Fibroblast of skin of right biceps (primary cell): ENCODE data around the gene CXCR4.

Experiments
- DNase-seq: peaks from one replicate; pipeline ENCODE4 v3.0.0-alpha.2; 2013

Gene CXCR4

GRCh38 chr2:136131484-136131960 is 13.6 kb upstream of the CXCR4 start:
- no peak for DNase-seq

GRCh38 chr2:136130511-136130910 is 12.6 kb upstream of the CXCR4 start:
- DNase-seq, result no peak

DNA sequence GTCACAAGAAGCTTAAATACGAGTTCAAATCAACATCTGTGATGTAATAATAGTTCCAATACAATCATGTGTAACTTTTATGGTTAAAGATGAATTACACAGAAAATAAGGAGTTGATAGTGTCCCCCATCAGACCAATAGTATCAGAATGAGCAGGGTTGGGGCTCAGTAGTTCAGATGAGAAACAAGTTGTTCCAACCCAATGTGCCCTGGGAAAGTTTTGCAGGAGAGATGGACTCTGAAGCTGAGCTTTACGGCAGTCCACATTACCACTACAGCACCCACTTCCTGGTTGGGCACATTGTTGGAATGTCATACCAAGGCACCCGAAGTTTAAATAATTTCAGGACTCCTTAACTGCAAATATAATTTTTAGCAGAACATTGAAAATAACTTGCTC is 12.1 kb upstream of the CXCR4 start:
- no peak for DNase-seq

DNA sequence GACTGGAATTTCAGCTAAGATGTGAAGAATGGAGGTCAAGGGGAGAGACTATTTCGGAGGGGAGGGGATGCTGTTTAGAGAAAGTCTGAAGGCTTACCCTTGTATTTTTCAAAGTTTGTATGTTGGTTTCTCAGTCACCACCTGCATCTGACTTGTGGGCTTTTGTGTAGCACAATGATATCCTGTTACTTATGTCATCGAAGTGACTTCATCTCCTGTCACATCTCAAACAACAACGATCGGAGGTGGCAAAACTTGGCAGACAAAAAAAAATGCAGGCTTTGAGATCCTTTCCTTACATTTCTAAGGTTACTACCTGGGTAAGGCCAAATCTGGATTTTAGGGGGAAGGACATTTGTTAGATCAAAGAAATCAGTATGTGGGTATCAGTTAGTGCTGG is 11.7 kb upstream of the CXCR4 start:
- no peak for DNase-seq

DNA sequence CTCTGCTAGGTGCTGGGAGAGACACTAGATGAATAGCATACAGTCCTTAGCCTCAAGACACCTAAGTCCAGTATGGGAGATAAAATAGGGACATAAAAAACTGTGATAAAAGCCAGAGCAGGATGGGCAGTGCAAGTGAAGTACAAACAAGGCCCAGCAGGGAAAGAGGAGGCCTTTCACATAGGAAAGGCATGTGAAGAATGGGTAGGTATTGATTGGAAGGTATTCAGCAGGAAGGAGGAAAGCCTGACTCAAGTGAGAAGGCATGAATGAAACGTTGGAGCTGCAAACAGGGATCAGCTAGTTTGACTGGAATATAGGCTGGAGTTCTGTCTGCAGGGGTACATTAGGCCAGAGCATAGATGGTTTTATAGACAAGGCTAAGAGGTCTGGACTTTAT is 11.0 kb upstream of the CXCR4 start:
- no peak for DNase-seq

GRCh38 chr2:136128366-136128765 is 10.4 kb upstream of the CXCR4 start:
- no peak for DNase-seq

- DNase-seq, result no peak
Observed at GRCh38 chr2:136127356-136127755, 9.4 kb upstream of the CXCR4 start.

DNA sequence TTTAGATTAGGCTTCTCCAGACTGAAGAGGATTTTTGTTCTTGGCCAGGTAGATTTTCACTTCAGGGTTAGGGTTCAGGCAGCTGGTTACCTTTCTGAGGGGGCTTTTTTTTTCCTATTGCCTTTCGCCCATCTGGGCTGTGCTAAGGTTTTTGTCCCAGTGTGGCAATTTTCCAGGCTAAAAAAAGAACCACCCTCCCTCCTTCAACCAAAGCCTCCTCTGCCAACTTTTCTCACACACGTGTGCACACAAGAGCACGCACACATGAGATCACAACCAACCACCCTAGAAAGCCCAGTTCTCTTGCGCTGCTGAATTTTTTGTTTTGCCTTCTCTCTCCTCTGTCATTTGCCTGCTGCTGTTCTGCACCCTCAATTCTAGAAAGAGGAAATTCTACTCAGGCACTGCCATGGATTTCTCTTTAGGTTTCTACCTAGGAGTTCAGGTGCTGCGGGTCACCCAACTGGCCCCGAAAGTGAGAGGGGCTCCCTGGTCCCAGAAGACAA is 8.5 kb upstream of the CXCR4 start:
- no peak for DNase-seq

GRCh38 chr2:136126021-136126420 is 8.1 kb upstream of the CXCR4 start:
- no peak for DNase-seq

DNA sequence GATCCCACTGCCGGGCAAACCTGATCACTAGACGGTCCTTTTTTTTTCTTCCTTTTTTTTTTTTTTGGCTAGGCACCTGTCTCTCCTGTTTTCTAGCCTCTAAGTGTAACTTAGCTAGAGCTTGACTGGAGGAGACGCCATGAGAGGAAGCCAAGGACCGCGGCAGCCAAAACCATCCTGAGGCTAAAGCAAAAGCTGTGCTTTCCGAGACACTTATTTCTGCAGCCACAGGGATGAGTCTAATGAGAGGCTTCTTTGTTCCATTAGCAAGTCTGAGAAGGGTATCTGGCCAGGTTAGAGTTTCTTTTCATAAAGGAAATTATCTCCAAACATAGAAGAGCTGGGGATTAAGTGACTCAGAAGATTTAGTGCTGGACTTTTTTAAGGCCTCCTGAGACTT is 7.3 kb upstream of the CXCR4 start:
- no peak for DNase-seq

DNA sequence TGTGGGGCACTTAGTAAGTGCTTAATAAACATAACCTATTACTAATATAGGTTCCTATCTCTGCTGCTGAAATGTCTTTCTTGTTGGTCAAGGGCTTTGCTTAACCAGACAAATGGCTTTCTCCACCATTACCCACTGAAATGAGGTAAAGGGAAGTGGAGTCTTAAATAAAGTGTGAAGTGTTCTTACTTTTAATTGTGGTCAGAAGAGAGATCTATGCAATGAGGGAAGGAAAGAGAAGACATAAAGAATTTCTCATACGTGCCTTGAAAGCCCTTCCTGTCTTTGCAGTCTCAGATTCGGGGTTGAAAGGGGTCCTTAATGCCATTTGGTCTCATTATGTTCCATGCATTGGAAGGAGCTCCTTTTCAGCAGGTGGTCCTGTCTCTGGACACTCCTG is 6.9 kb upstream of the CXCR4 start:
- no peak for DNase-seq

DNA sequence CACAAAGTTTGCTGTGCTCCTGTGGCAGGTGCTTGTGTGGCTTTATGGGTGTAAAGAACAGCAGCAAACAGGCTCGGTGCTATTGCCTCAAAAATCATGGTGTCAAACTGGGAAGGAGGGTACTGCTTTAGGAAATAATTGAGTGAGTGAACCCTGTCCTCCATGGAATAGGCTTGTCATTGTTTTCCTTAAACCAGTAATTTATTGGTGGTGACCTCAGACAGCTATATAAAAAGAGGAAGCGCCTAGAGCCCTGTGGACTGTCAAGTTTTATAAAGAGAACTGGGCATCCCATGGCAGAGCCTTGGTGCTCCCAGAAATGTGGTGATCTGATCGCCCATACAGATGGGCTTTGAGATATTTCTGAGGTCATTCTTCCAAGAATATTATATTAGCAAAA is 4.7 kb upstream of the CXCR4 start:
- DNase-seq, result no peak

DNA sequence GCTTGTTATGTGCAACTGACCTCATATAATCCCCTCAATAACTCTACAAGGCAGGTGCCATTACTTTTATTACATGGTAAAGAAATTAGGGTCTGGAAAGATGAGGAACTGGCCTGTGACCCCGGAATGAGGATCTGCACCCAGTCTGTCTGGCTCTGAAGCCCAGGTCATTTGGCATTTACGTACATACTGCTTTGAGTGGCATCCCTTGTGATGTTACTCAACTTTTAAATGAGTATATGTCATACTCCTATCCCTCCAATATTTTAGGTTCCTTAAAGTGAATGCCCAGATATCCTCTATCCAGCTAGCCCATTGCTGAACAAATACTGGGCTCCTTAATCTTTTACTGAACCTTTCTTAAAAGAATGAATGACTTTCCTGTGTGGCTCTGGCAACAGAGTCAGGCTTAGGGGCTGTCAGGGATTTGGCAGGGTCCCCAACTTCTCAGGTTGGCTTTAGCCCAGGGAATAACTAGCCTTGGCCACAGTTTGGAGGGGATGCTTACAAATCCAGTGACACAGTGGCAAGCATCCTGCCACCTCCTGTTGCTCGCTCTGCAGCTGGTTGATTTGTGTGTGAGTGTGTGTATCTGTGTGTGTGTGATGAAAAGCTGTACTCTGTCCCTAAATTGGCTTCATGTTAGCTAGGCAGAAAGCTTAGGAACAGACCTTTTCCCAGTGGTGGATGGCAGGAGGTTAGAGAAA is 3.4 kb upstream of the CXCR4 start:
- DNase-seq, result no peak

DNA sequence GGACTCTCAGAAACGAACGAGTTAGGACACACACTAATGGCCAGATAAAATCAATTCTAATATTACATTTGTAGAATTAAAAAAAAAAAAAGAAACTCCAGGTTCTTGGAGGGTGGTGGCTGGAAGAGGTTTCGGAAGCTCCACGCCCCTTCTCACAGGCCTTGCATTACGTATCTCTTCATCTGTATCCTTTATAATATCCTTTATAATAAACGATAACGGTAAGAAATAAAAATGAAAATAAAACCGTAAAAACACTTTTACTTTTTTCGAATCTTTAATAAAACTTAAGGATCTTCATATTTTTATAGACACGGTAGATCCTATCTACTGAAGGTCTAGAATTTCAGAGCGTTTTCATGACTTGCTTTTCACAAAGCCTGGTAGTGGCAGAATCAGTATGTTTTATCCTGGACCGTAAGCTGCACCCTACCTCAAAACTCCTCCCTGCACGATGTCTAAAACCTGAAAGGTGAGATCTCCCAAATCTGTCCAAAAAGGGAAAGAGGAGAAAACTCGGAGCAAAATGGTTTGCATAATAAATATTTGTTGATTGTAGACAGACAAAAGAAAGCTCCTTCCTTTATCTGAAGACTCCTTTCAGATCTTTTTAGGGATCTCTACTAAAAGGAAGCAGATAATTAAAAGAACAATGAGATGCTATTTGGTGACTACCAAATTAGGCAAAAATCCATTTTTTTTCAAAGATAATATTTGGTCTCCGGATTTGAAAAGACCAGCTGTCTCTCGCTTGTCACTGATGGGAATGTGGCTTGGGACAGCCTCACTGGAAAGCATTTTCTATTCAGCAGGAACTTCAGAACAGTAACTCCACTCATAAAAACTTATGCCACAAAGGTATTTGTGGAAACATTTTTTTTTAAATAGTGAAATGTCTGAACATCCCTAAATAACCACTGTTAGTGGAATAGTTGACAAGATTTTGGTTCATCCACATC is 2.0 kb upstream of the CXCR4 start:
- DNase-seq, result no peak

DNA sequence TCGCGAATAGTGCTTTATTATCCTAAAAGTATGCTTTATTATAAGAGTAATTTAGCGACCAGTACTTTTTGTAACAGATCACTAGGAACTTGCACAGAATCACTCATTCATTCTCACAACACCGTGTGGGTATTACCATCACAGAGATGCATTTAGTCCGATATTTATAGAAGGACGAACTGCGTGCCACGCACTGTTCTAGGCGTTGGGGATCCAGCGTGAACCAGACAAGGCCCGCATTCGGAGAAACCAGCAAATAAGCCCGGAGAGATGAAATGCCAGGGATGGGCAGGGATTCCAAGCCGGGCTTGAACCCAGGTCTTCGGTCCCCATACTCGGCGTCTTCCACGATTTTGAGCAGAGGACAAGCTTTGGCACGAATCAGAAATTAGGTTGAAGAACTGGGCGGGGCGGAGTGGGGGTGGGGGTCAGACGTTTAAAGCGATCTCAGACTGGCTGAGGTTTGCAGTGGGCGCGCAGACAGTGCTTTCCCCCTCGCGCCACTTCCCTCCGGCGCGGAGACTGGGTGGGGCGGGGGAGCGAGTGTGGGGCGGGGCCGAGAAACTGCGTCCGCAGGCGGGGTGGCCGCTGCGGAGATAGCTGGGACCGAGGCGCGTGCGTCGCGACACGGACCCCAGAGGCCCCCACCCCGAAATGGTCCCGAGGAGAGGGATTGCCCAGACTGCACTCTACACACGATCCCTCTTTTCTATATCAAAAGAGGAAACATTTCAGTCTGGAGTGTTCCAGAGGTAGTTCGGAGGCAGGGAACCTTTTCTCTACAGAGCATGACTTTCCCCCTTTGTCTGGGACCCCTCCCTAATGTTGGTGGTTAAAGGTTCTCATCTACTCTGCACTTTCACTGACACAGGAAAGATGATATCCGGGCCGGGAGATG is 1.1 kb upstream of the CXCR4 start:
- DNase-seq, result no peak

GRCh38 chr2:136117391-136117841 is 533 bp downstream of the CXCR4 start:
- DNase-seq, result peak; percentile 13

DNA sequence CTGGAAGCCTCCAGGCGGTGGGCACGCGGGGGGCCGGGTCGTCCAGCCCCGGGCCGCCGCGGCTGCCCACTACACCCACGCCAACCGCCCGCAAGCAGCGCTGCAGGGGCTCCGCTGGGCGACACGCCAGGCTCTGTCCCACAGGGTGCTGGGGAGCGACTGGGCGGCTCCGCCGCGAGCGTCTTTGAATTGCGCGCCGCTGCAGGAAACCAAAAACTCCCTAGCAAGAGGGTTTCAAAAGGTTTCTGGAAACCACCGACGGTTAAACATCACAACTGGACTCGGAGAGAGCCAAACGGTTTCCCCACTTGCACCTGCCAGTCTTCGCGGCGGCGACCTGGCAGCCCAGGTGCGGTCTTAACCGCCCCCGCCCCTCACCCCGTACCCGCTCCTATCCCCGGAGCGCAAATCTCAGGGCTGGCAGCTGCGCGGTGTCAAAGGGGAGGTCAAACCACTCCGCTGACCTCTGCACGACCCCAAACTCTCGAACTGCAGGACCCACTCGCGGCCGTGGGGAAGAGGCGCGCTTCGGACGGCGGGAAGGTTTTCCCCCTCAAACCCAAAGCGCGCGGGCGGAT is 1.0 kb downstream of the CXCR4 start:
- DNase-seq, result no peak

- no peak for DNase-seq
Observed at GRCh38 chr2:136116151-136116812, 1.7 kb downstream of the CXCR4 start.

GRCh38 chr2:136115183-136115761 is 2.7 kb downstream of the CXCR4 start:
- no peak for DNase-seq

DNA sequence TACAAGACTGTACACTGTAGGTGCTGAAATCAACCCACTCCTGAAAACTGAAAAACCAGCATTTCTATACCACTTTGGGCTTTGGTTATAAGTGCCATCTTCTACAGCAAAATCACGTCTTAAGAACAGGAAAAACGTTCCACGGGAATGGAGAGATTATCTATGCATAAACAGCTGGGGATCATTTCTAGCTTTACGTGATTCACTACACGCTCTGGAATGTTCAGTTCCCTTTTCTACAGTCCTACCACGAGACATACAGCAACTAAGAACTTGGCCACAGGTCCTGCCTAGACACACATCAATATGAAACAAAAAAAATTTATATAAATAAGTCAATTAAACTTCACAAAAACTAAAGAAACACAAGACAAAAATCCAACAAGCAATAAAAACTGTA is 3.6 kb downstream of the CXCR4 start:
- no peak for DNase-seq

DNA sequence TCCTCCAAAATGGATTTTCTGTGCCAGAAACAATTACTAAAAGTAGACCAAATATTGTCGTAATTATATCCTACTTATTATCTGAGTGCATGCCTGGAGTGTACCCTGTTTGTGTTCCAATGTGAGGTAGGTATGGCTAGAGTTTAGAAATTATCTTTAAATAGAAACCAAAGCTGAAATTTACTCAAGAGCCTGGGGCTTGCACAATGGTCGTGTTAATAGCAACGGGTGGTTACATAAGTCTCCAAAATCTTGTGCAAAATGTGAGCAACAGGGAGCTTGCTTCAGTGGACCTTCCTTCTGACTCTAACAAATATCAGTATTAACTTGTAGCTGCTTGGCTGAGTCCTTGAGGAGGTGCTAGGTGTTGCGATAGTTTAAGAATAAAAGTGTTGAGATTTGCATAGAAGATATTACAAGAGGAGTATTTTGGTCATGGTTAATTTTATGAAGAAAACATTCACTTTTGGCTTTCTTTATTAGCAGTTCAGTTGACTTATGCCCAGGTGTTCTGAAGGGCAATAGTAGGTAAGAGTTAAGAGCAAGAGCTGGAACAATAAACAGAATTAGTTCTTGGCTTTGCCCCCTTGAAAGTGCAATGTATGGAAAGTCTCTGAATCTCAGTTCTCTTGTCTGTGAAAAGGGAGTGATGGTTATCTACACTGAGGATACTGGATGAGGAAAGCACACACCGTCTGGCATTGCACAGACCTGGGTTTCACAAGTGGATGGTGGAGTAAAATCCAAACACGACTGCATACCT is 4.6 kb downstream of the CXCR4 start:
- DNase-seq, result no peak
